Measurements from ENCODE around the gene CHRNG.
A peak's percentile ranks its signal among the peaks of the same experiment; 100 is the strongest.

CHRNG gene

DNA sequence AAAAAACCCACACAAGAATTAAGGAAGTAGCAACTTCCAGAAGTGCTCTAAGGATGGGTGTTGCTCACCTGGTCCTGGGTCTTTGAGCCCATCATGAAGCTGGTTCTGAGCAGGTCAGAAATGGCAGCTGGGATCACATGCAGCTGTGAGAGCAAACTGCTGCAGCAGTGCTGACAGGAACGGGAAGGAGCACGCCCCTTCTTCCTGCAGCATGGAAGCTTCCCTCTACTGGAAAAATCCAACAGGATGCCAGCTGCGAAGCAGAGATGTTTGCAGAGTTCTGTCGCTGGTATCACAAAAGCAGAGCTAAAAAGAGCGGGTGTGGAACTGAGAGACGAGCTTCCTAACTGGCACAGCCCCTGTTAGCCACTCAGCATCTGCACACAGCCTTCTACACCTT lies 44.7 kb downstream of the CHRNG start:
- H3K27ac ChIP-seq, result no peak overlapping the region
- TF ChIP-seq CTCF (conservative IDR thresholded peaks at IDR 0.05), result no peak

DNA sequence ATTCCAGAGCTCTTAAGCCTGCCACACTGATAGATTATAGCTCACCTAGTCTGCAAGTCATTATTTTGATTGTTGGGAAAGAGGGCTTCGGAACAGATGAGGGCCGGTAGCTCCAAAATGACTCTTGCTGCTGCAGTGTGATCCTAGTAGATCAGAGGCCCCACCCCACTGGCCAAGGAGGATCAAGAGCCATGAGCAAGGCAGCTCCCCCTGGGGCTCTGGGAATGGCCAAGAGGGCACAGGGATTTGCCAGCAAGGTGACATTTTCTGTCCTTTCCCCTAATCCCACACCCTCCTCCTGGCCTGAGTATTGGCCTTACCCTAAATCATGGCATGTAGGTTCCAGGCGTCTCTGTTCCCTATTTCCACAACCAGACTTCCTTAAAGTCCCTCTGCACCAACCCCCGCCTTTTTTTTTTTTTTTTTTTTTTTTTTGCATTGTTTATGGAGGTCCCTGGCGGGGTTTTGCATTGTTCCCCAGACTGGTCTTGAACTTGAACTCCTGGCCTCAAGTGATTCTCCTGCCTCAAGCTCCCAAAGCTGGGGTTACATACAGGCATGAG lies 47.5 kb downstream of the CHRNG start:
- no peak for TF ChIP-seq CTCF (conservative IDR thresholded peaks at IDR 0.05)
- no peak overlapping the region for H3K27ac ChIP-seq

DNA sequence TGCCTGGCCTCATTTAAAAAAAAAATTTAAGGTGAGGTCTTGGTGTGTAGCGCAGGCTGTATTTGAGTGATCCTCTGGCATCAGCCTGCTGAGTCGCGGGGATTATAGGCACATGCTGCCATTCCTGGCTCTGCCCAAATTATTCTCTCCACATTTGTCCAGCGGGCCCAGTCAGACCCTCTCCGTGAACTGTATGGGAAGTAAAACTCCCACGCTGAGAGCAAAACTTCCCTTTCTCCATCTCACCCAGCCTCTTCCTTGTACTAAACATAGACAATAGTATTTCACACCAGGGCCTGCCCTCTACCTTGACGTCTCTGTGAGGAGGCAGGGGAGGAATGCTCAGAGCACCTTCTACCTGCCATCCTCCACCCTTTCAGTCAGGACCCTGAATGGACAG lies 48.0 kb downstream of the CHRNG start:
- TF ChIP-seq CTCF (conservative IDR thresholded peaks at IDR 0.05), result no peak
- H3K27ac ChIP-seq, result peak overlapping the region; percentile 82; the same call in 1 of the 2 replicates

GRCh38 chr2:232588031-232588430 lies 48.5 kb downstream of the CHRNG start:
- no peak for TF ChIP-seq CTCF (conservative IDR thresholded peaks at IDR 0.05)
- peak overlapping the region; percentile 82 for H3K27ac ChIP-seq

DNA sequence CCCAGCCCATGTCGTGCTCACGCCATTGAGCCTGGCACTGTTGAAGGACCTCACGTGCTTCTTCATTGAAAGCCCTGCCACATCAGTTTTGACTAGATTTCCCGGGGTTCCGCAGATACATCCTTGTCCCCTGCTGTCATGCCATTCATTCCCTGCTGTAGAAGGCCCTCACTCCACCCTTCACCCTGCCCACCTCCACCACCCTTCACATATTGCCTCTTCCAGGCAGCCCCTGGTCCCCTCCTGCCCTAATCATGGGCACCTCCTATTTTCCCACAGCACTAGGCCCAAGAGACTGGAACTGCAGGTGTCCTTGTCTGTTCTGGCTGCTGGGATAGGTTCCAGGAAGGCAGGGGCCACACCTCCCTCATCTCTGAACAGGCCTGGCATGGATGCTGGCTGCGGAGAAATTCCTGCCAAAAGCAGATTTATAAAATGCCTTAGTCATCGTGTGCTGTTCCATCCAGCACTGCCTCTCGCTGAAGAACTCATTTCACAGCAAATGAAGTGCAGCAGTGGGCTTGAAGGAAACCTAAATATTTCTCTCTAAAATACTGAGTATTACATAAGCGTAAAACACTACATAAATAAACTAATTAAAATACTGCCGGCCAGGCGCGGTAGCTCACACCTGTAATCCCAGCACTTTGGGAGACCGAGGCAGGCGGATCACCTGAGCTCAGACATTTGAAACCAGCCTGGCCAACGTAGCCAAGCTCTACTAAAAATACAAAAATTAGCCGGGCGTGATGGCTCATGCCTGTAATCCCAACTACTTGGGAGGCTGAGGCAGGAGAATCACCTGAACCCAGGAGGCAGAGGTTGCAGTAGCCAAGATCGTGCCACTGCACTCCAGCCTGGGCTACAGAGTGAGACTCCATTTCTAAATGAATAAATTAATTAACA lies 49.4 kb downstream of the CHRNG start:
- peak overlapping the region; percentile 82 for H3K27ac ChIP-seq
- TF ChIP-seq CTCF (conservative IDR thresholded peaks at IDR 0.05), result no peak

DNA sequence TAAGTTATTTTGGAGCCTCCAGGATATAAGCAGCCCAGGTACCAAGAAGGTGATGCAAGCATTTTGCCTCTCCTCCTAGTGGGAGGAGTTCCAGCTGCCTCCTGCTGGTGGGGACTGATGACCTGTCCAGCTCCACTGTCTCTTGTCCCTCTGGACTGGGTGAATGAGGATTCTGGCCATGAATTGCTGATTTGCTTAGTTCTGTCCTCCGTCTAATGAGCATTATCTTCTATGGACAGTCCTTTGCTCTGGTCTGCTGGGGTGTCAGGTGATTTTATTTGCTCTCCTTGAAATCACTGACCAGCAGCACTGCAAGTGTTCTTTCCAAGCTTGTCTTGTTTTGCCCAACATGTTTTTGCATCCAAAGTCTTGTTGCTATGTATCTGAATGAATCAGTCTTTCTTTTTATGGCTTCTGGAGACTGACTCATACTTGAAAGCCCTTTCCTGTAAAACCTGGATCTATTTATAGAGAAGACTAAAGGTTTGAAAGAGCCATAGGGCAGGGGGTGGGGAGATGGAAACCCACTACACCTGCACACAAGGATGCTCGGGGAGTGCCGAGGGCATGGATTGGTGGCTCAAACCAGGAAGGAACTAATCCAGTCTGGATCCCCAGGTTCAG lies 53.4 kb downstream of the CHRNG start:
- no peak overlapping the region for H3K27ac ChIP-seq
- no peak for TF ChIP-seq CTCF (conservative IDR thresholded peaks at IDR 0.05)

DNA sequence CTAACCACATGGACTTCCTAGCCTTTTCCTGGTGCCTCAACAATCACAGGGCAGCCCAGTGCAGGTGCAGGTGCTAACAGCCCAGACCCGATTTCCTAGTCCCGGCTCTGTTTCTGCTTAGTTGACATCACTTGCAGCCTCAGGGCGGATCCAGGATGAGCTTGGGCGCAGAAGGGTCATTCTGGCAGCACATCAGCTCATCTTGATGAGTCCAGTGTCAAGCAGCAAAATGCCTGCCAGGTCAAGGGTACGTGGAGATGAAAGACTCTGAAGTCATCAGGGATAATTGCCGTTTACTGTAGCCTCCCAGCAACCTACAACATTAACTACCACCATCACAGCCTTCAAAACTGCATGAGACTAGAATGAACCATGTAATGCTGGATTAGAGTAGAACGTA lies 54.5 kb downstream of the CHRNG start:
- no peak overlapping the region for H3K27ac ChIP-seq
- no peak for TF ChIP-seq CTCF (conservative IDR thresholded peaks at IDR 0.05)
